H9 (cell line): Measurements from ENCODE around the gene PNMA3. TPM values are rescaled to one million over a fixed set of nuclear protein-coding genes. Genes with fewer than 3 reads are reported as not detected.

Source experiments
- DNase-seq: peaks from one replicate; pipeline ENCODE4 v3.0.0-alpha.2; 2017
- H2AFZ ChIP-seq: one replicate; pipeline ENCODE4 v1.6.1; 2013; ENCODE audit warnings: mild to moderate bottlenecking, low read length, control low read depth, moderate library complexity
- H2AK5ac ChIP-seq: 2 replicates; pipeline ENCODE4 v1.6.1; 2013; ENCODE audit warnings: low read length, control low read depth, mixed read lengths; ENCODE audit not compliant: insufficient read length
- H2BK120ac ChIP-seq: one replicate; pipeline ENCODE4 v1.6.1; 2013; ENCODE audit warnings: low read depth, mild to moderate bottlenecking, low read length, control low read depth, inconsistent platforms; ENCODE audit not compliant: poor library complexity, severe bottlenecking
- H2BK12ac ChIP-seq: 2 replicates; pipeline ENCODE4 v1.6.1; 2013; ENCODE audit warnings: low read length, control low read depth, mixed read lengths, low read depth; ENCODE audit not compliant: insufficient read length
- H2BK15ac ChIP-seq: 2 replicates; pipeline ENCODE4 v1.6.1; 2013; ENCODE audit warnings: low read depth, low read length, control low read depth
- H2BK20ac ChIP-seq: one replicate; pipeline ENCODE4 v1.6.1; 2013; ENCODE audit warnings: low read depth, mild to moderate bottlenecking, low read length, control low read depth, inconsistent platforms; ENCODE audit not compliant: poor library complexity, severe bottlenecking
- H2BK5ac ChIP-seq: 2 replicates; pipeline ENCODE4 v1.6.1; 2013; ENCODE audit warnings: low read length, control low read depth, mixed read lengths; ENCODE audit not compliant: insufficient read length
- H3K14ac ChIP-seq: 2 replicates; pipeline ENCODE4 v1.6.1; 2013; ENCODE audit warnings: low read length, control low read depth; ENCODE audit not compliant: insufficient read depth
- H3K18ac ChIP-seq: 2 replicates; pipeline ENCODE4 v1.6.1; 2013; ENCODE audit warnings: low read depth, mild to moderate bottlenecking, mixed read lengths, low read length, control low read depth; ENCODE audit not compliant: insufficient read length
- H3K23ac ChIP-seq: 2 replicates; pipeline ENCODE4 v1.6.1; 2013; ENCODE audit warnings: low read length, control low read depth, mixed read lengths, low read depth; ENCODE audit not compliant: insufficient read length
- H3K23me2 ChIP-seq: 2 replicates; pipeline ENCODE4 v1.6.1; 2013; ENCODE audit warnings: low read depth, mild to moderate bottlenecking, mixed read lengths, low read length, control low read depth; ENCODE audit not compliant: insufficient read length, poor library complexity, severe bottlenecking
- H3K27ac ChIP-seq: 2 replicates; pipeline ENCODE4 v1.5.1; 2013; ENCODE audit warnings: low read length, control low read depth, mixed read lengths, low read depth; ENCODE audit not compliant: insufficient read length
- H3K27me3 ChIP-seq: 2 replicates; pipeline ENCODE4 v1.6.1; 2013; ENCODE audit warnings: low read length, control low read depth, inconsistent platforms; ENCODE audit not compliant: insufficient read depth
- H3K4ac ChIP-seq: 2 replicates; pipeline ENCODE4 v1.6.1; 2013; ENCODE audit warnings: low read depth, mild to moderate bottlenecking, control low read depth, inconsistent platforms, low read length, moderate library complexity
- H3K4me1 ChIP-seq: 2 replicates; pipeline ENCODE4 v1.6.1; 2013; ENCODE audit warnings: low read length, control low read depth, inconsistent platforms; ENCODE audit not compliant: insufficient read depth
- H3K4me2 ChIP-seq: 2 replicates; pipeline ENCODE4 v1.6.1; 2013; ENCODE audit warnings: low read length, control low read depth, mixed read lengths; ENCODE audit not compliant: insufficient read length, insufficient read depth
- H3K56ac ChIP-seq: 2 replicates; pipeline ENCODE4 v1.6.1; 2013; ENCODE audit warnings: low read depth, mild to moderate bottlenecking, mixed read lengths, low read length, control low read depth; ENCODE audit not compliant: insufficient read length
- H3K79me1 ChIP-seq: 2 replicates; pipeline ENCODE4 v1.6.1; 2013; ENCODE audit warnings: low read depth, mild to moderate bottlenecking, moderate library complexity, low read length, control low read depth, inconsistent platforms; ENCODE audit not compliant: insufficient read depth, poor library complexity, severe bottlenecking
- H3K79me2 ChIP-seq: 2 replicates; pipeline ENCODE4 v1.6.1; 2013; ENCODE audit warnings: low read length, control low read depth, inconsistent platforms; ENCODE audit not compliant: insufficient read depth
- H3K9ac ChIP-seq: 2 replicates; pipeline ENCODE4 v1.6.1; 2013; ENCODE audit warnings: low read length, control low read depth, mixed read lengths; ENCODE audit not compliant: insufficient read length; ENCODE audit errors: extremely low read depth
- H3K9me3 ChIP-seq: one replicate; pipeline ENCODE4 v1.6.1; 2013; ENCODE audit warnings: low read depth, low read length, inconsistent platforms; ENCODE audit not compliant: control insufficient read depth
- H3T11ph ChIP-seq: one replicate; pipeline ENCODE4 v1.6.1; 2013; ENCODE audit warnings: mild to moderate bottlenecking, low read length, control low read depth, inconsistent platforms
- H4K20me1 ChIP-seq: one replicate; pipeline ENCODE4 v1.6.1; 2013; ENCODE audit not compliant: control insufficient read depth, insufficient read length, insufficient read depth
- H4K5ac ChIP-seq: 2 replicates; pipeline ENCODE4 v1.6.1; 2013; ENCODE audit warnings: low read depth, mild to moderate bottlenecking, mixed read lengths, low read length, control low read depth; ENCODE audit not compliant: insufficient read length
- H4K8ac ChIP-seq: replicated peaks from 2 replicates; pipeline ENCODE4 v1.6.1; 2013; ENCODE audit warnings: low read length, control low read depth, mixed read lengths, low read depth; ENCODE audit not compliant: insufficient read length
- H4K91ac ChIP-seq: 2 replicates; pipeline ENCODE4 v1.6.1; 2013; ENCODE audit warnings: low read depth, mild to moderate bottlenecking, moderate library complexity, mixed read lengths, low read length, control low read depth; ENCODE audit not compliant: insufficient read length
- H3K27ac Mint-ChIP-seq, 3 experiments: 2 replicates in 2 of 3; 3 replicates in 1 of 3; pipeline ENCODE4 v1.8.0; 2020 to 2021; ENCODE audit warnings: mixed read lengths in 3 of 3, mild to moderate bottlenecking in 1 of 3, moderate library complexity in 1 of 3
- H3K27me3 Mint-ChIP-seq: 2 replicates; pipeline ENCODE4 v1.8.0; 2021; ENCODE audit warnings: low read depth, mild to moderate bottlenecking, moderate library complexity, mixed read lengths
- H3K36me3 Mint-ChIP-seq, 3 experiments: 2 replicates in 2 of 3; 3 replicates in 1 of 3; pipeline ENCODE4 v1.8.0; 2020 to 2021; ENCODE audit warnings: low read depth in 3 of 3, mixed read lengths in 3 of 3; ENCODE audit not compliant: insufficient read depth in 1 of 3
- H3K4me1 Mint-ChIP-seq, 2 experiments: 2 replicates each; pipeline ENCODE4 v1.8.0; 2020; ENCODE audit warnings: mixed read lengths in 2 of 2
- H3K4me3 Mint-ChIP-seq, 2 experiments: 2 replicates in 1 of 2; 3 replicates in 1 of 2; pipeline ENCODE4 v1.8.0; 2020 to 2021; ENCODE audit warnings: mild to moderate bottlenecking in 2 of 2, mixed read lengths in 2 of 2, moderate library complexity in 1 of 2
- H3K9me3 Mint-ChIP-seq, 2 experiments: 2 replicates in 1 of 2; 3 replicates in 1 of 2; pipeline ENCODE4 v1.8.0; 2020; ENCODE audit warnings: mild to moderate bottlenecking in 2 of 2, mixed read lengths in 2 of 2, moderate library complexity in 1 of 2
- CTCF ChIP-seq: fragments of 200-600 bp; sonication (generic); conservative IDR thresholded peaks from 3 replicates; pipeline ENCODE4 v1.8.0; 2021; ENCODE audit warnings: antibody characterized with exemption, mild to moderate bottlenecking
- WGBS: extraction: QIAGEN DNeasy Blood & Tissue Kit; methylation state at CpG from one replicate; pipeline ENCODE4 v1.1.7; 2013; ENCODE audit warnings: missing lambda C conversion rate, low lambda C conversion rate, mixed read lengths; ENCODE audit not compliant: insufficient read length; ENCODE audit errors: extremely low coverage; 5-methylcytosine and 5-hydroxymethylcytosine counted together
- total RNA-seq: library from RNA; stranded (reverse); gene quantifications from 2 replicates; pipeline ENCODE4 v1.2.1, GENCODE V29; 2021

The PNMA3 gene
- total RNA-seq, 1 experiment from 2014 or later: 9.4 TPM

- no peak for TF ChIP-seq CTCF
- Histone ChIP-seq H3K79me2 (no peaks in the 10 kb centered on the region), H3T11ph (no peak overlapping the region), H2BK20ac (no peak overlapping the region), H4K8ac (no peak overlapping the region), H2AFZ (no peak overlapping the region), H3K18ac (no peak overlapping the region), H2BK15ac (no peak overlapping the region), H3K79me1 (no peaks in the 10 kb centered on the region), H3K27ac (no peak overlapping the region), H3K4me2 (no peak overlapping the region), H2AK5ac (no peak overlapping the region), H4K20me1 (no peaks in the 10 kb centered on the region), H3K4me1 (no peaks in the 10 kb centered on the region), H2BK12ac (no peak overlapping the region), H4K91ac (no peak overlapping the region), H2BK120ac (no peak overlapping the region), H2BK5ac (no peak overlapping the region), H3K56ac (no peak overlapping the region), H3K9me3 (peaks cover 4% of the 10 kb centered on the region), H3K23me2 (no peaks in the 10 kb centered on the region), H3K9ac (no peak overlapping the region), H4K5ac (no peak overlapping the region), H3K23ac (no peak overlapping the region), H3K14ac (no peak overlapping the region), H3K4ac (no peak overlapping the region), H3K27me3 (no peaks in the 10 kb centered on the region)
- Mint-ChIP-seq H3K27ac (no peak overlapping the region), H3K36me3 (peaks cover 3 to 7% (median 6%) of the 10 kb centered on the region in 3 experiments; a peak in 5 of 7 replicates), H3K27me3 (no peaks in the 10 kb centered on the region; the same call in 1 of the 2 replicates), H3K9me3 (peaks cover 8% of the 10 kb centered on the region in 2 experiments), H3K4me1 (no peaks in the 10 kb centered on the region), H3K4me3 (no peak overlapping the region)
- no CpG with 5 or more reads among the region's 24 CpGs for WGBS
- no peak for DNase-seq
These were observed 18.1 kb downstream of the PNMA3 start for GRCh38 chrX:153074262-153074899.
